Measurements from ENCODE around the gene PSMC5. TPM values are rescaled to one million over a fixed set of nuclear protein-coding genes. Genes with fewer than 3 reads are reported as not detected.
"Not testable (repeated sequence)": the region's sequence is repeated elsewhere in the genome, so short reads cannot be mapped to it uniquely, and the experiment has no call there.

The PSMC5 gene
- total RNA-seq, 1 experiment from 2014 or later = 183 TPM

DNA sequence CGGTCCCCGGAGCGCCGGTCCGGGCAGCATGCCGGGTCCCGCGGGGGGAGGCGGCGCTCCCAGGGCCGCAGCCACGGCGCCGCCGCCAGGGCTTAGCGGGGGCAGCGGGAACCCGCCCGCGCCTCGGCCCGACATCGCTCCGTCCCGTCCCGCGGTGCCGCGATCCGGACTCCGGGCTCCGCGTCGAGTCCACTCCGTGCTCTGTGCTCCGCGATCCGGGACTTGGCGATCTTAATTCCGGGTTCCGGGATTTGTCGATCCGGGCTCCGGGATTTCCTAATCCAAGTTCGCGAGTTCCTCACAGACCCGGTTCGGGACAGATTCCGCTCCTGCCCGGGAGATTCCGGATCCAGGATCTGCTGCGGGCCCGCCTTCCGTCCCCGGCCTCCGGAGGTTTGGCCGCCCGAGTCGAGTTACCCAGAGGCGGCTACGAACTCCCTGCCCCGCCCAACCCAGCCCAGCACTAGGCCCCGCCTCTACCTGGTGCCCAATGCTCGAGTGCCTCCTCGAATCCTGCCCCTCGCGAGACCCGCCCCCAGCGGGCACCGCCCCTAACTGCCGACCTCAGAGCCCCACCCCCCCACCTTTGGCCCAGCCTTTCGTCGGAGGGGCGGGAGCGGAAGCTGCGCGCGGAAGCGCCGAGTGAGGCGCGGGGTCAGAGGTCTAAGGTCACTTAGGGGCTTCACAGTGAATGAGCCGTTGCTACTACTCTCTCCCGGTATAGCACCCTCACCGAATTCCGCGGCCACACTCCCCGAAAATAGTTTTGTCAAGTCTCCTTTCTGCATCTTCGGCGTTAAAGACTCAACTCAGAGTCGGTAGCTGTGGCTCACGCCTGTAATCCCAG, 15.5 kb downstream of the PSMC5 start, which contains the start of gene SMARCD2:
Gene SMARCD2, minus strand, starts transcription at position 146 of the 847 bp plus-strand sequence. Its CDS starts 11 bp downstream, at position 135.
- Mint-ChIP-seq H3K36me3 (ENCODE audit: insufficient read depth in 1 of 3, low read depth in 3 of 3) (peaks cover 0 to 7% (median 0%) of the 10 kb centered on the region in 3 experiments; a peak in 2 of 7 replicates), H3K4me1 (peaks cover 22 to 40% of the 10 kb centered on the region in 2 experiments), H3K27ac (peak within 1 kb of the TSS; percentile 87 to 96 (median 96)), H3K27me3 (ENCODE audit: low read depth) (peaks cover 25% of the 10 kb centered on the region), H3K4me3 (peak within 1 kb of the TSS; percentile 96), H3K9me3 (peaks cover 0 to under 1% of the 10 kb centered on the region in 2 experiments; a peak in 1 of 5 replicates)
- no peak within 1 kb of the TSS for H3T11ph ChIP-seq (ENCODE audit: low read length)
- no peak within 1 kb of the TSS for H2BK15ac ChIP-seq (ENCODE audit: low read depth, low read length)
- H3K27ac ChIP-seq (ENCODE audit: insufficient read length, low read depth, low read length) = no peak within 1 kb of the TSS
- peak within 1 kb of the TSS; percentile 64 for H3K4me2 ChIP-seq (ENCODE audit: insufficient read depth, insufficient read length, low read length)
- H3K79me1 ChIP-seq (ENCODE audit: insufficient read depth, low read depth, low read length, poor library complexity, severe bottlenecking) = peaks cover 3% of the 10 kb centered on the region
- H3K56ac ChIP-seq (ENCODE audit: insufficient read length, low read depth, low read length) = no peak within 1 kb of the TSS
- no peak within 1 kb of the TSS for H2AFZ ChIP-seq (ENCODE audit: low read length)
- TF ChIP-seq CTCF (conservative IDR thresholded peaks at IDR 0.05) = no peak
- no peaks in the 10 kb centered on the region for H3K9me3 ChIP-seq (ENCODE audit: control insufficient read depth, low read depth, low read length)
- H4K5ac ChIP-seq (ENCODE audit: insufficient read length, low read depth, low read length) = no peak within 1 kb of the TSS
- no peaks in the 10 kb centered on the region; the same call in 1 of the 2 replicates for H3K4me1 ChIP-seq (ENCODE audit: insufficient read depth, low read length)
- H3K18ac ChIP-seq (ENCODE audit: insufficient read length, low read depth, low read length) = no peak within 1 kb of the TSS
- no peak within 1 kb of the TSS for H4K91ac ChIP-seq (ENCODE audit: insufficient read length, low read depth, low read length)
- H3K27me3 ChIP-seq (ENCODE audit: insufficient read depth, low read length) = no peaks in the 10 kb centered on the region; the same call in 1 of the 2 replicates
- no peak within 1 kb of the TSS for H3K4ac ChIP-seq (ENCODE audit: low read depth, low read length)
- no peak within 1 kb of the TSS for H2BK120ac ChIP-seq (ENCODE audit: low read depth, low read length, poor library complexity, severe bottlenecking)
- H3K14ac ChIP-seq (ENCODE audit: insufficient read depth, low read length) = peak within 1 kb of the TSS; percentile 70
- no peak within 1 kb of the TSS for H4K8ac ChIP-seq (replicated peaks; ENCODE audit: insufficient read length, low read depth, low read length)
- H2AK5ac ChIP-seq (ENCODE audit: insufficient read length, low read length) = no peak within 1 kb of the TSS
- no peak within 1 kb of the TSS for H2BK5ac ChIP-seq (ENCODE audit: insufficient read length, low read length)
- H3K79me2 ChIP-seq (ENCODE audit: insufficient read depth, low read length) = peaks cover 3% of the 10 kb centered on the region; the same call in 1 of the 2 replicates
- no peak within 1 kb of the TSS for H3K23ac ChIP-seq (ENCODE audit: insufficient read length, low read depth, low read length)
- peak; percentile 100 for DNase-seq
- H3K9ac ChIP-seq (ENCODE audit: extremely low read depth, insufficient read length, low read length) = peak within 1 kb of the TSS; percentile 48
- H2BK12ac ChIP-seq (ENCODE audit: insufficient read length, low read depth, low read length) = no peak within 1 kb of the TSS
- no peak within 1 kb of the TSS for H2BK20ac ChIP-seq (ENCODE audit: low read depth, low read length, poor library complexity, severe bottlenecking)
- WGBS (ENCODE audit: extremely low coverage, insufficient read length, low lambda C conversion rate) = no CpG with 5 or more reads among the region's 92 CpGs
- no peaks in the 10 kb centered on the region for H4K20me1 ChIP-seq (ENCODE audit: control insufficient read depth, insufficient read depth, insufficient read length)
- H3K23me2 ChIP-seq (ENCODE audit: insufficient read length, low read depth, low read length, poor library complexity, severe bottlenecking) = peaks cover 10% of the 10 kb centered on the region

GRCh38 chr17:63843387-63843888, 16.2 kb downstream of the PSMC5 start:
- H4K20me1 ChIP-seq (ENCODE audit: control insufficient read depth, insufficient read depth, insufficient read length); H3K9ac ChIP-seq (ENCODE audit: extremely low read depth, insufficient read length, low read length); H2AFZ ChIP-seq (ENCODE audit: low read length); H3K23ac ChIP-seq (ENCODE audit: insufficient read length, low read depth, low read length); H3K18ac ChIP-seq (ENCODE audit: insufficient read length, low read depth, low read length); H2BK15ac ChIP-seq (ENCODE audit: low read depth, low read length); H3K4me1 ChIP-seq (ENCODE audit: insufficient read depth, low read length); H3K9me3 ChIP-seq (ENCODE audit: control insufficient read depth, low read depth, low read length); H3K79me1 ChIP-seq (ENCODE audit: insufficient read depth, low read depth, low read length, poor library complexity, severe bottlenecking); H3K9me3 Mint-ChIP-seq; H3K27ac ChIP-seq (ENCODE audit: insufficient read length, low read depth, low read length); H3K4ac ChIP-seq (ENCODE audit: low read depth, low read length); H2BK120ac ChIP-seq (ENCODE audit: low read depth, low read length, poor library complexity, severe bottlenecking); H2BK5ac ChIP-seq (ENCODE audit: insufficient read length, low read length); H3T11ph ChIP-seq (ENCODE audit: low read length); H4K8ac ChIP-seq (replicated peaks; ENCODE audit: insufficient read length, low read depth, low read length); H3K56ac ChIP-seq (ENCODE audit: insufficient read length, low read depth, low read length); H3K79me2 ChIP-seq (ENCODE audit: insufficient read depth, low read length); H3K27me3 ChIP-seq (ENCODE audit: insufficient read depth, low read length); H3K14ac ChIP-seq (ENCODE audit: insufficient read depth, low read length); H2BK12ac ChIP-seq (ENCODE audit: insufficient read length, low read depth, low read length); H3K23me2 ChIP-seq (ENCODE audit: insufficient read length, low read depth, low read length, poor library complexity, severe bottlenecking); H2AK5ac ChIP-seq (ENCODE audit: insufficient read length, low read length); H2BK20ac ChIP-seq (ENCODE audit: low read depth, low read length, poor library complexity, severe bottlenecking); H4K5ac ChIP-seq (ENCODE audit: insufficient read length, low read depth, low read length); H4K91ac ChIP-seq (ENCODE audit: insufficient read length, low read depth, low read length); DNase-seq: not testable (repeated sequence)
- H3K4me2 ChIP-seq (ENCODE audit: insufficient read depth, insufficient read length, low read length) = peak overlapping the region; percentile 40
- Mint-ChIP-seq H3K4me1 (peaks cover 22 to 33% of the 10 kb centered on the region in 2 experiments), H3K27ac (peak overlapping the region in 2 of 3 experiments; percentile 53 to 78; a peak in 1 of 7 replicates), H3K27me3 (ENCODE audit: low read depth) (peaks cover 32% of the 10 kb centered on the region), H3K36me3 (ENCODE audit: insufficient read depth in 1 of 3, low read depth in 3 of 3) (peaks cover 0 to 12% (median 3%) of the 10 kb centered on the region in 3 experiments; a peak in 4 of 7 replicates), H3K4me3 (peak overlapping the region; percentile 77 to 83)
- WGBS (ENCODE audit: extremely low coverage, insufficient read length, low lambda C conversion rate) = no CpG with 5 or more reads among the region's 19 CpGs

Measured in H9 (cell line).